ENCODE data around the gene TNK1. TPM values are rescaled to one million over a fixed set of nuclear protein-coding genes. Genes with fewer than 3 reads are reported as not detected.

Gene TNK1
- total RNA-seq, 1 experiment from 2014 or later, result 6.1 TPM

GRCh38 chr17:7423679-7424078 lies 42.8 kb downstream of the TNK1 start:
- no peak for DNase-seq
- no peaks in the 10 kb centered on the region for H3K27me3 ChIP-seq (replicated peaks; ENCODE audit: control insufficient read depth, insufficient read depth, low read length)
- no peaks in the 10 kb centered on the region for H3K36me3 ChIP-seq (ENCODE audit: control insufficient read depth, insufficient read depth, low read length)
- Mint-ChIP-seq H3K27ac (ENCODE audit: unreplicated experiment) (no peak overlapping the region), H3K36me3 (ENCODE audit: insufficient read depth, unreplicated experiment) (no peaks in the 10 kb centered on the region), H3K4me3 (ENCODE audit: unreplicated experiment) (no peak overlapping the region), H3K9me3 (ENCODE audit: unreplicated experiment) (no peaks in the 10 kb centered on the region), H3K27me3 (ENCODE audit: insufficient read depth, unreplicated experiment) (no peaks in the 10 kb centered on the region), H3K4me1 (ENCODE audit: low read depth, unreplicated experiment) (no peaks in the 10 kb centered on the region)
- ChIA-PET POLR2A (no interaction called here), CTCF (no interaction called here)
- no peaks in the 10 kb centered on the region for H3K9me3 ChIP-seq
- no peaks in the 10 kb centered on the region for H3K4me1 ChIP-seq
- TF ChIP-seq CTCF (IDR thresholded peaks at IDR 0.05; ENCODE audit: insufficient read depth in 1 of 2, low read depth in 1 of 2, low read length in 1 of 2, severe bottlenecking in 1 of 2, unreplicated experiment in 1 of 2), result no peak
- intact Hi-C loops (cut with micrococcal nuclease; ENCODE audit: unreplicated experiment), result no loop called here
- no peak overlapping the region for H3K4me3 ChIP-seq (ENCODE audit: low read depth, low read length)
- no TSS peak for BruUV-seq (replicated peaks)

- no peak for TF ChIP-seq CTCF (IDR thresholded peaks at IDR 0.05; ENCODE audit: insufficient read depth in 1 of 2, low read depth in 1 of 2, low read length in 1 of 2, severe bottlenecking in 1 of 2, unreplicated experiment in 1 of 2)
- H3K4me3 ChIP-seq (ENCODE audit: low read depth, low read length), result no peak within 1 kb of the TSS
- intact Hi-C loops (cut with micrococcal nuclease; ENCODE audit: unreplicated experiment), result no loop called here
- H3K36me3 ChIP-seq (ENCODE audit: control insufficient read depth, insufficient read depth, low read length), result no peaks in the 10 kb centered on the region
- no peak within 1 kb of the TSS for H3K27ac Mint-ChIP-seq (ENCODE audit: unreplicated experiment)
- DNase-seq, result no peak
- H3K36me3 Mint-ChIP-seq (ENCODE audit: insufficient read depth, unreplicated experiment), result no peaks in the 10 kb centered on the region
- H3K9me3 Mint-ChIP-seq (ENCODE audit: unreplicated experiment), result no peaks in the 10 kb centered on the region
- no peaks in the 10 kb centered on the region for H3K9me3 ChIP-seq
- no peak within 1 kb of the TSS for H3K4me3 Mint-ChIP-seq (ENCODE audit: unreplicated experiment)
- BruUV-seq (replicated peaks), result no TSS peak
- POLR2A ChIA-PET, result interaction anchor here (0.5 kb wide), 1 partner anchor 54 kb away, joined by 6 read pairs; the partner anchor contains the start of gene ZBTB4
- CTCF ChIA-PET, result interaction anchor here (0.6 kb wide), 1 partner anchor 80 kb away, joined by 3 read pairs; no protein-coding TSS in a partner anchor
- no peaks in the 10 kb centered on the region for H3K4me1 Mint-ChIP-seq (ENCODE audit: low read depth, unreplicated experiment)
- H3K27me3 ChIP-seq (replicated peaks; ENCODE audit: control insufficient read depth, insufficient read depth, low read length), result no peaks in the 10 kb centered on the region
- no peaks in the 10 kb centered on the region for H3K27me3 Mint-ChIP-seq (ENCODE audit: insufficient read depth, unreplicated experiment)
- no peaks in the 10 kb centered on the region for H3K4me1 ChIP-seq
Observed at GRCh38 chr17:7425316-7425715, 44.4 kb downstream of the TNK1 start, which contains the start of gene SPEM2. Gene SPEM2 (plus strand): TSS chr17:7425616. CDS start chr17:7425689, 73 bp downstream.

GRCh38 chr17:7425756-7426155 lies 44.9 kb downstream of the TNK1 start:
- no peaks in the 10 kb centered on the region for H3K4me1 ChIP-seq
- no peak overlapping the region for H3K4me3 ChIP-seq (ENCODE audit: low read depth, low read length)
- no peak for DNase-seq
- Mint-ChIP-seq H3K36me3 (ENCODE audit: insufficient read depth, unreplicated experiment) (no peaks in the 10 kb centered on the region), H3K27me3 (ENCODE audit: insufficient read depth, unreplicated experiment) (no peaks in the 10 kb centered on the region), H3K4me3 (ENCODE audit: unreplicated experiment) (no peak overlapping the region), H3K9me3 (ENCODE audit: unreplicated experiment) (no peaks in the 10 kb centered on the region), H3K4me1 (ENCODE audit: low read depth, unreplicated experiment) (no peaks in the 10 kb centered on the region), H3K27ac (ENCODE audit: unreplicated experiment) (no peak overlapping the region)
- ChIA-PET POLR2A (interaction anchor here (0.5 kb wide), 1 partner anchor 54 kb away, joined by 6 read pairs; the partner anchor contains the start of gene ZBTB4), CTCF (interaction anchor here (0.6 kb wide), 1 partner anchor 81 kb away, joined by 3 read pairs; no protein-coding TSS in a partner anchor)
- H3K9me3 ChIP-seq, result no peaks in the 10 kb centered on the region
- H3K27me3 ChIP-seq (replicated peaks; ENCODE audit: control insufficient read depth, insufficient read depth, low read length), result no peaks in the 10 kb centered on the region
- no peak for TF ChIP-seq CTCF (IDR thresholded peaks at IDR 0.05; ENCODE audit: insufficient read depth in 1 of 2, low read depth in 1 of 2, low read length in 1 of 2, severe bottlenecking in 1 of 2, unreplicated experiment in 1 of 2)
- H3K36me3 ChIP-seq (ENCODE audit: control insufficient read depth, insufficient read depth, low read length), result no peaks in the 10 kb centered on the region
- BruUV-seq (replicated peaks), result no TSS peak
- intact Hi-C loops (cut with micrococcal nuclease; ENCODE audit: unreplicated experiment), result no loop called here

All from Caco-2 (cell line).